Measurements from ENCODE around the gene RBM4B.

RBM4B gene

DNA sequence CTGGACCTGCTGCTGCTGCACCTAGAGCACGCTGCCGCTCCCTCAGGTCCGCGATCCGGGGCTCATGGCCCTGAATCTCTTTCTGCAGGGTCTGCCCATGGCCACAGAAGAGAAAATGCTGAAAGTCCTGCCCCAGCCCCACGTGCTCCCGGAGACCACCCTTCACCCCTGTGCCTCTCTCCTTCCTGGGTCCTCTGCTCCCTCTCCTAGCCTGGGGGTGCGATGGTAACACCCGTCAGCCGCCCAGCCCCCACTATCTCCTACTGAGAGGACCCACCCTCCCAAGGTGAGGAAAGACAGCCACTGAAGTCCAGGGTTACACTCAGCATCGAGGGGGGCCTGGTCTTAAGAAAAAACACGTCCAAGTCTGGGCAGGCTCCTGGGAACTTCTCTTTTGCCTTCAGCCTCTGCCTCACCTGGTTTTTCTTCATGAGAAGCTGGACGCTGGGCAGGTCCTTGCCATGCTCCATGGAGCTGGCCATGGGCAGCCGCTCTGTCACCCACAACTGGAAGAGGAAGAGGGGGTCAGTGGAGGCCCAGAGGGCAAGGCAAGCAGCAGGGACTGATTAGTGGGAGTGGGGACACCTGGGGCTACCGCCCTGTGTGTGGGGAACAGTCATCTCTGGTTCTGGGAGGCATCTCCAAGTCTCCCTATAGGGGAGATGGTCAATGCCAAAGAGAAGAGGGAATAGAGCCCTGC lies 15.8 kb upstream of the RBM4B start:
- Histone ChIP-seq H3K4me3 (no peak overlapping the region), H3K9me3 (replicated peaks in 1 of 11) (no peaks in the 10 kb centered on the region), H4K20me1 (peaks cover 0 to 19% (median 0%) of the 10 kb centered on the region in 11 experiments; a peak in 2 of 22 replicates), H3K27me3 (no peaks in the 10 kb centered on the region), H3K27ac (no peak overlapping the region), H3K36me3 (peaks cover 0 to 98% (median 93%) of the 10 kb centered on the region in 11 experiments; a peak in 16 of 22 replicates), H3K9ac (peak overlapping the region in 1 of 11 experiments; percentile 7; a peak in 3 of 22 replicates), H3K4me2 (no peak overlapping the region), H3K4me1 (no peaks in the 10 kb centered on the region)
- TF ChIP-seq Cebpa-rat (IDR thresholded peaks at IDR 0.05): no peak

DNA sequence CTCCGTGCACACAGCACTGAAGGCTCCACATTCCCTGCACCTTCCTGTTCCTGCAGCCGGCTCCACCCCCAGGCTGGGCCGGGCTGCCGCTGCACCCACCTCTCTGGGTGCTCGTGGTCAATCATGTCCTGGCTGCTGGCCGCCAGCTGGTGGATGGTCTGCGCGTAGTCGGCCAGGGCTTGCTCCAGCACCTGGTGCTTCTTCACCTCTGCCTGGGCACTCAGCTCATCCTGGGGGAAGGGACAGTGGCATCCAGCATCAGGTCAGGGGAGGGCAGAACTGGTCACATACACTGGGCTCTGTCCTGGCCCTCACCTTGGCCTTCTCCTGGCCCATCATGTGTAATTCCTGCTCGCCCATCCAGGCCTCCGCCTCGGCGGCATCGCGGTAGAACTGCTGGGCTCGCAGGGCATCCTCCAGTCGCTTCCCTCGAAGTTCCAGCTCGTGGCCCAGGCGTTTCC lies 15.2 kb upstream of the RBM4B start:
- peaks cover 0 to 21% (median 0%) of the 10 kb centered on the region in 11 experiments; a peak in 2 of 22 replicates for H4K20me1 ChIP-seq
- no peaks in the 10 kb centered on the region for H3K27me3 ChIP-seq
- H3K36me3 ChIP-seq: peaks cover 0 to 98% (median 93%) of the 10 kb centered on the region in 11 experiments; a peak in 16 of 22 replicates
- peak overlapping the region in 1 of 11 experiments; percentile 7; a peak in 2 of 22 replicates for H3K9ac ChIP-seq
- no peak overlapping the region for H3K4me3 ChIP-seq
- H3K27ac ChIP-seq: no peak overlapping the region
- no peaks in the 10 kb centered on the region for H3K9me3 ChIP-seq (replicated peaks in 1 of 11)
- H3K4me1 ChIP-seq: no peaks in the 10 kb centered on the region
- no peak for TF ChIP-seq Cebpa-rat (IDR thresholded peaks at IDR 0.05)
- H3K4me2 ChIP-seq: no peak overlapping the region

DNA sequence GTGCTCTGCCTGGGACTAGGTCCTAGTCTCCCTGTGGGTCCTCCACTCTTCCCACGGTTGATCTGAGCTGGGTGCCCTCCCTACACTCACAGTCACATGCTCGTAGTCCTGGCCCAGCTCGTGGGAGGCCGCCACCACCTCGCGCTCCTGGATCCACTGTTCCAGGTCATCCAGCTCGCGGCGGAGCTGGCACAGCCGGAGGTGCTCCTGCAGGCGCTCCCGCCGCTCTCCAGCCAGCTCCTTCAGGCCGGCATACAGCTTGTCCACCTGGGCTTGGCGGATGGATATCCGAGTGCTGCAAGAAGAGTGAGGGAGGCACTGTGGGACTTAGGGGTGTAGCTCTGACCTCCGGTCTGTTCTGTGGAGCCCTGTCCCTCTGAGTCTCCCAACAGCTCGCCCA lies 14.8 kb upstream of the RBM4B start:
- peaks cover 0 to 21% (median 0%) of the 10 kb centered on the region in 11 experiments; a peak in 2 of 22 replicates for H4K20me1 ChIP-seq
- no peak for TF ChIP-seq Cebpa-rat (IDR thresholded peaks at IDR 0.05)
- no peaks in the 10 kb centered on the region for H3K4me1 ChIP-seq
- H3K4me3 ChIP-seq: no peak overlapping the region
- H3K9ac ChIP-seq: no peak overlapping the region; a peak in 1 of 22 replicates
- H3K27ac ChIP-seq: no peak overlapping the region
- peaks cover 0 to 98% (median 93%) of the 10 kb centered on the region in 11 experiments; a peak in 16 of 22 replicates for H3K36me3 ChIP-seq
- no peak overlapping the region for H3K4me2 ChIP-seq
- H3K9me3 ChIP-seq (replicated peaks in 1 of 11): no peaks in the 10 kb centered on the region
- no peaks in the 10 kb centered on the region for H3K27me3 ChIP-seq

DNA sequence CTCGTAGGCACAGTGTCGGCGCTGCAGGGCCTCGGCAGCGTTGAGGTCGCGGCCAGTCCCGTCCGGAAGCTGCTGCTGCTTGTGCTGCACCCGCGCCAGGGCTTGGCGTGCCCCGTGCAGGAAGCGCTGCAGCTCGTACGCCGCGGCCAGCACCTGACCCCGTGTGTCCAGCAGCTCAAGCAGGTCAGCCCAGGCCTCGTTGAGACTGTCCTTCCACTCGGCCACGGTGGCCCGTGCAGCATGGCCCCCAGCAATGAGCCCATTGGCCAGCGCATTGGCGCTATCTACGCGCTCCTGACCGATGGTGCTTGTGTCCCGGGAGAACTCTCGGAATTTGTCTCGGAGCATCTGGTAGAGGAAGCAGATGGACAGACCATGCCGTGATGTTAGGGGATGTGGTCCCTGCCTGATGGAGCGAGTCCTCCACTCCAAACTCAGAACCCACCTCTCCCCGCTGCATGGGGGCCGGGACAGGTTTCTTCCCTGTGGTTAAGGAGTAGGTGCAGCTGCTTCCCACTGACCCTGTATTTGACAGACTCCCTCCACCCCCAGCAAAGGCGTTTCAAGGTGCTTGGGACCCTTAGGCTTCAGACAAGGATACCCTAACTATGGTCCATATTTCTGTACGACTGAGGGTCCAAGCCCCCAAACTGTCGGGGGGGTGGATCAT lies 13.8 kb upstream of the RBM4B start:
- Histone ChIP-seq H4K20me1 (peaks cover 0 to 21% (median 0%) of the 10 kb centered on the region in 11 experiments; a peak in 2 of 22 replicates), H3K4me1 (no peaks in the 10 kb centered on the region), H3K36me3 (peaks cover 0 to 98% (median 93%) of the 10 kb centered on the region in 11 experiments; a peak in 16 of 22 replicates), H3K4me2 (no peak overlapping the region), H3K9me3 (replicated peaks in 1 of 11) (no peaks in the 10 kb centered on the region), H3K27me3 (no peaks in the 10 kb centered on the region), H3K4me3 (no peak overlapping the region), H3K9ac (no peak overlapping the region), H3K27ac (no peak overlapping the region)
- TF ChIP-seq Cebpa-rat (IDR thresholded peaks at IDR 0.05): no peak

DNA sequence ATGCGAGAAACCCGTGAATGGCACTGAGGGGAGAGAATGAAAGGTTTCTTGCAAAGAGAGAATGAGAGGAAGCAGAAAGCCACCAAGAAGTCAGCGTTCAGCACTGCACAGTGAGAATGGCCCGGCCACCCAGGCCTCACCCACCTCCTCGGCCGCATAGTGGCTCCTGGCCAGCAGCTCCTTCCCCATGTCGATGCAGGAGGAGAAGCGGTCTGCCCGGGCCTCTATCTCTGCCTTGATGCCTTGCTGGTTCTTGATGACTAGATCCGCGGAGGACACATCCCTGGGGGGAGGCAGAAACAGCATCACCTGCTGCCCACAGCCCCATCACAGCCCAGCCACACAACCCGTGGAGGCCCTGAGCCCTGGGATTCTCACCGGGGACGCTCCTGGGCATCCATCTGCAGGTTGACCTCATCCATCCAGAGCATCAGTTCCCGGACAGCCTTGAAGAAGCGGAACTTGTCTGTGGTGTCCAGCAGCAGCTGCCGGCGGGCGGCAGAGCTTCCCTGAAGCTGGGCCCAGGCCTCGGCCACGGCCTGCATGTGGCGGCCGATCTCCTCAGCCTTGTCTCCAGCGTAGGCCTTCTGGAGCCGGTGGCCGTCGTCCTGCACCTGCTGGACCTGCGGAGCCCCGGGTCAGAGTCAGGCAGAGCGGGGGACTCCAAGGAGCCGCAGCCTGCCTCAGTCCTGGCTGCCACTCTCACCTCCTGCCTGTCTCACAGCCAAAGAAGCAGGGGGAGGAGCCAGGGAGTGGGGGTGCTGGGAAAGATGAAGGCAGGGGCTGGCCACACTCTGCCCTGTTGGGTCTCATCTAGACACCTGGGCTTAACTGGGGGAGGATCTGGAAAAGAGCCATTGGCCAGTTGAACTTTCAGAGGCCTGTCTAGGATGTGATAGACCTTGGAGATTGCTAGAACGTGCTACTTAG lies 12.2 kb upstream of the RBM4B start:
- TF ChIP-seq Cebpa-rat (IDR thresholded peaks at IDR 0.05): no peak
- Histone ChIP-seq H3K27ac (no peak overlapping the region), H3K9me3 (replicated peaks in 1 of 11) (no peaks in the 10 kb centered on the region), H3K36me3 (peaks cover 0 to 98% (median 92%) of the 10 kb centered on the region in 11 experiments; a peak in 16 of 22 replicates), H3K27me3 (no peaks in the 10 kb centered on the region), H4K20me1 (peaks cover 0 to 19% (median 0%) of the 10 kb centered on the region in 11 experiments; a peak in 2 of 22 replicates), H3K4me2 (no peak overlapping the region), H3K4me1 (no peaks in the 10 kb centered on the region), H3K4me3 (no peak overlapping the region), H3K9ac (peak overlapping the region in 2 of 11 experiments; percentile 13; a peak in 2 of 22 replicates)

DNA sequence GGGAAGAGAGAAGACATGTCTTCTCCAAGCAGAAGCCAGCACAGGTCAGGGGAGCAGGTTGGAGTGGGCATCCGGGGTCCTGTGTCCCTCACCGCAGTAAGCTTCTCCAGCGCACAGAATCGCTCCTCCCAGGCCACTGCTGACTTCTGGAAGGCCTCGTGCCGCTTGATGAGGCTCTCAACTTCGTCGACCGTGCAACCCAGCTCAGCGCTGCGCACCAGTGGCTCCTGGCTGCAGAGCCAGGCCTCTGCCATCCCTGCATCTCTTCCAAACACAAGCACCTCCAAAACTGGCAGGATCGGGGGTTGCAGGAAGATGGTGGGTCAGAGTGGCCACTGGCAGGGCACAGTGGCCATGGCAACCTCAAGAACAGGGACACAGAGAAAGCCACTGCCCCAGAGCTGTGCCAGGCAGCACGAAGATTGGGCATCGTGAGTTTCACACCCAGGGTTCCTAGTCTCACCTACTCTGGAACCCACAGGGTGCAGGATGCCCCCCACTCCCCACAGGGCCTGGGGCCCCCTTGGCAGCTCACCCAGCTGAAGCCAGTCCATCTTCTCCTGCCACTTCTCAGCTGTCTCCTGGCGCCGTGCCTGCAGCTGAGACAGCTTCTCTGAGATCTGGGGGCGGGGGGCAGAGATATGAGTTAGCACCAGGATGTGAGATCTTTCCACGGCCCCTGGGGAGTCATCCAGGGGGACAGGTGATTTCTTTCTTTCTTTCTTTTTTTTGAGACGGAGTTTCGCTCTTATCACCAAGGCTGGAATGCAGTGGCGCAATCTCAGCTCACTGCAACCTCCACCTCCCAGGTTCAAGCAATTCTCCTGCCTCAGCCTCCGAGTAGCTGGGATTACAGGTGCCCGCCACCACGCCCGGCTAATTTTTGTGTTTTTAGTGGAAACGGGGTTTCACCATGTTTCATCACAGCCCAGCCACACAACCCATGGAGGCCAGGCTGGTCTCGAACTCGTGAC lies 11.2 kb upstream of the RBM4B start:
- Histone ChIP-seq H3K27me3 (no peaks in the 10 kb centered on the region), H4K20me1 (peaks cover 0 to 12% (median 0%) of the 10 kb centered on the region in 11 experiments; a peak in 2 of 22 replicates), H3K4me1 (no peaks in the 10 kb centered on the region), H3K36me3 (peaks cover 0 to 100% (median 94%) of the 10 kb centered on the region in 11 experiments; a peak in 16 of 22 replicates), H3K4me3 (no peak overlapping the region), H3K9me3 (replicated peaks in 1 of 11) (no peaks in the 10 kb centered on the region), H3K4me2 (no peak overlapping the region), H3K27ac (no peak overlapping the region), H3K9ac (peak overlapping the region in 2 of 11 experiments; percentile 1 to 24; a peak in 2 of 22 replicates)
- TF ChIP-seq Cebpa-rat (IDR thresholded peaks at IDR 0.05): no peak

DNA sequence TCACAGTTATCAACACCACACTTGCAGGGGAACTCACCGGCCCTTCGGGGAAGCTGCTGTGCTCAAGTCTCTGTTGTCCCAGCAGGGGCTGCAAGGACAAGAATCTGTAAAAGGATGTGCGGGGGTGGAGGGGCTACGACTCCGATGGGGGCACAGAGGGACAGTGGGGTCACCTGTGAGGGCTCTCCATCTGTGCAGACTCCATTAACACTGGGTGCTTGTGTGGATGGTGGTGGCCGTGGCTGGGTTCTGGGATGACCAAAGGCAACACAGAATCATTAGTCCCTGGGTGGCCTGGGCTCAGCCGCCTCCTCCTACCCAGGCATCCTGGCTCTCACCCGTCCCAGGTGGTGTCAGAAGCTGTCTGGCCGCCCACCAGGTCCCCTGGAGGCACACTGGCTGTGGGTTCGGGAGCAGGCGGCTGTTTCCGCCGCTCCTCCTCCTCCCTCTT lies 10.2 kb upstream of the RBM4B start:
- Histone ChIP-seq H3K36me3 (peaks cover 0 to 95% (median 89%) of the 10 kb centered on the region in 11 experiments; a peak in 16 of 22 replicates), H4K20me1 (peaks cover 0 to 10% (median 0%) of the 10 kb centered on the region in 11 experiments; a peak in 1 of 22 replicates), H3K9me3 (replicated peaks in 1 of 11) (no peaks in the 10 kb centered on the region), H3K27ac (no peak overlapping the region), H3K27me3 (no peaks in the 10 kb centered on the region), H3K4me2 (no peak overlapping the region), H3K4me3 (no peak overlapping the region), H3K9ac (peak overlapping the region in 1 of 11 experiments; percentile 44; a peak in 1 of 22 replicates), H3K4me1 (no peaks in the 10 kb centered on the region)
- no peak for TF ChIP-seq Cebpa-rat (IDR thresholded peaks at IDR 0.05)
